ENCODE results near the gene TAS2R1.

Gene TAS2R1

DNA sequence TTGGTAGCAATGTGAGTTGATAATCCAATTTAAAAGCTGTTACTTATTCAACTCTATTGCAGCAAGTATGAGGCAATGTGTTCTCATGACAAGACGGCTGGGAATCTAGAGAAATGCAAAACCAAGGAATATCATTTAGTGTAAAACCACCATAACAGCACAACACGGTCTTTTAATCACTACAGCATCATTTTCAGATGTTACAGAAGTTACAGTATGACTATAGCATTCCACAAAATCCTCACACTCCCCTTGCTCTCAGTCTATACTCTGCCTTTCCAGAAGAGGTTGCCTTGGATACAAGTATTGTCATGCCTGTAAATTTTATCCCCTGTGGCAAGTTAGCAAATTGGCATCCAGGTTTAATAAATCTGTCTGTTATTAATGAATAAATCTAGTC, 28.6 kb upstream of the TAS2R1 start:
- TF ChIP-seq ZNF384 (IDR thresholded peaks at IDR 0.05) (no peak), ELF4 (IDR thresholded peaks at IDR 0.05) (no peak), TARDBP (IDR thresholded peaks at IDR 0.05) (no peak), BHLHE40 (IDR thresholded peaks at IDR 0.05; ENCODE audit: borderline replicate concordance) (no peak)
- ChIA-PET CTCF (no interaction called here), POLR2A (no interaction called here)
- DNase-seq (ENCODE audit: extremely low spot score): no peak

DNA sequence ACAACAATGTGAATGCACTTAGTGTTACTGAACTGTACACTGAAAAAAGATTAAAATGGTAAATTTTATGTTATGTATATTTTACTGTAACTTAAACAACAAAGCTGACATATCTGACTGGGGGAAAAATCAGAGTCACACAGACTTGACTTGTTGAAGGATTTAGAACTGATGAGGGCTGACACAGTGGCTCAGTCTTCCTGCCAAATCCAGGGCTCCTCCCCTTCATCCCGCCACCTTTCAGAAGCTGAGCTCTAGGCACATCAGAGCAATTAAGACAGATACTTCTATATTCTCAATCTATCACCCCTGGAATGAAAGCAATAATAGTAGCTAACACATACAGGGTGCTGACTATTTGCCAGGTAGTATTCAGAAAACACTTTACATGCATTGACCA, 27.7 kb upstream of the TAS2R1 start:
- no peak for DNase-seq (ENCODE audit: extremely low spot score)
- ChIA-PET CTCF (no interaction called here), POLR2A (no interaction called here)
- TF ChIP-seq ELF4 (IDR thresholded peaks at IDR 0.05): no peak
- no peak for TF ChIP-seq NFRKB (IDR thresholded peaks at IDR 0.05)
- TF ChIP-seq ZNF384 (IDR thresholded peaks at IDR 0.05): no peak
- no peak for TF ChIP-seq FOXK2 (IDR thresholded peaks at IDR 0.05)
- TF ChIP-seq SP1 (IDR thresholded peaks at IDR 0.05): no peak
- TF ChIP-seq HDGF (IDR thresholded peaks at IDR 0.05; ENCODE audit: borderline replicate concordance): no peak
- TF ChIP-seq PKNOX1 (IDR thresholded peaks at IDR 0.05): no peak
- no peak for TF ChIP-seq LEF1 (IDR thresholded peaks at IDR 0.05; ENCODE audit: borderline replicate concordance)
- no peak for TF ChIP-seq BHLHE40 (IDR thresholded peaks at IDR 0.05; ENCODE audit: borderline replicate concordance)
- TF ChIP-seq ARNT (IDR thresholded peaks at IDR 0.05): no peak
- no peak for TF ChIP-seq TARDBP (IDR thresholded peaks at IDR 0.05)
- TF ChIP-seq L3MBTL2 (conservative IDR thresholded peaks at IDR 0.05): no peak
- no peak for TF ChIP-seq CTBP1 (IDR thresholded peaks at IDR 0.05; ENCODE audit: borderline replicate concordance)

DNA sequence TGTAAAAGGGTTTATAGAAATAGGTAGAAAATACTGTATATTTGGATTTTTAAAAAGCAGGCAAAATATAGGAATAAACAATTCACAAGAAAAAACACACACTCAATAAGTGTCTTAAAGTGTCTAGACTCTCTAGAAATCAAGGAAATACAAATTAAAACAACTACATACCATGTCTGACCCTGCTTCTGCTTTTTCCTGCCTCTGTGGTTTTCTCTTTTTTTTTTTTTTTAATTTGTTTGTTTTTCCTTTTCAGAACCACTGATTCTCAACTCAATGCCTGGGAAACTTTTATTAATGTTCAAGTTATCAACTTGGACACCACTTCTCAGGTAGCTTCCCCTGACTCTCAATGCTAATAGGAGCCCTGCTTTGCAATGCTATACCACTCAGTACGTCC, 25.5 kb upstream of the TAS2R1 start:
- CTCF ChIA-PET: no interaction called here
- POLR2A ChIA-PET: no interaction called here
- TF ChIP-seq PKNOX1 (IDR thresholded peaks at IDR 0.05) (no peak), SUZ12 (IDR thresholded peaks at IDR 0.05) (no peak), ZNF384 (IDR thresholded peaks at IDR 0.05) (no peak), CTBP1 (IDR thresholded peaks at IDR 0.05; ENCODE audit: borderline replicate concordance) (no peak), ARNT (IDR thresholded peaks at IDR 0.05) (no peak), TARDBP (IDR thresholded peaks at IDR 0.05) (no peak), HDGF (IDR thresholded peaks at IDR 0.05; ENCODE audit: borderline replicate concordance) (no peak), FOXA1 (IDR thresholded peaks at IDR 0.05) (no peak), FOXK2 (IDR thresholded peaks at IDR 0.05) (no peak), SP1 (IDR thresholded peaks at IDR 0.05) (no peak), L3MBTL2 (conservative IDR thresholded peaks at IDR 0.05) (no peak), ELF4 (IDR thresholded peaks at IDR 0.05) (no peak), NFRKB (IDR thresholded peaks at IDR 0.05) (no peak), FOXM1 (IDR thresholded peaks at IDR 0.05; ENCODE audit: borderline replicate concordance) (no peak), LEF1 (IDR thresholded peaks at IDR 0.05; ENCODE audit: borderline replicate concordance) (no peak), BHLHE40 (IDR thresholded peaks at IDR 0.05; ENCODE audit: borderline replicate concordance) (no peak)
- no peak for DNase-seq (ENCODE audit: extremely low spot score)

GRCh38 chr5:9654886-9655285, 24.7 kb upstream of the TAS2R1 start:
- ChIA-PET CTCF (no interaction called here), POLR2A (no interaction called here)
- TF ChIP-seq SP1 (IDR thresholded peaks at IDR 0.05): no peak
- TF ChIP-seq L3MBTL2 (conservative IDR thresholded peaks at IDR 0.05): no peak
- TF ChIP-seq FOXA1 (IDR thresholded peaks at IDR 0.05): no peak
- no peak for TF ChIP-seq TARDBP (IDR thresholded peaks at IDR 0.05)
- no peak for TF ChIP-seq ELF4 (IDR thresholded peaks at IDR 0.05)
- DNase-seq (ENCODE audit: extremely low spot score): no peak

- no peak for DNase-seq (ENCODE audit: extremely low spot score)
- no peak for TF ChIP-seq FOXK2 (IDR thresholded peaks at IDR 0.05)
- ChIA-PET POLR2A (no interaction called here), CTCF (no interaction called here)
These were observed 23.7 kb upstream of the TAS2R1 start for GRCh38 chr5:9653811-9654210.

- ChIA-PET CTCF (no interaction called here), POLR2A (no interaction called here)
- TF ChIP-seq PKNOX1 (IDR thresholded peaks at IDR 0.05) (no peak), FOXM1 (IDR thresholded peaks at IDR 0.05; ENCODE audit: borderline replicate concordance) (no peak), CTBP1 (IDR thresholded peaks at IDR 0.05; ENCODE audit: borderline replicate concordance) (no peak), TARDBP (IDR thresholded peaks at IDR 0.05) (no peak), ELF4 (IDR thresholded peaks at IDR 0.05) (no peak), FOXA1 (IDR thresholded peaks at IDR 0.05) (no peak), ZNF384 (IDR thresholded peaks at IDR 0.05) (no peak), LEF1 (IDR thresholded peaks at IDR 0.05; ENCODE audit: borderline replicate concordance) (no peak), SUZ12 (IDR thresholded peaks at IDR 0.05) (no peak), FOXK2 (IDR thresholded peaks at IDR 0.05) (no peak), L3MBTL2 (conservative IDR thresholded peaks at IDR 0.05) (no peak), NFRKB (IDR thresholded peaks at IDR 0.05) (no peak), SP1 (IDR thresholded peaks at IDR 0.05) (no peak), HDGF (IDR thresholded peaks at IDR 0.05; ENCODE audit: borderline replicate concordance) (no peak)
- no peak for DNase-seq (ENCODE audit: extremely low spot score)
These were observed 22.9 kb upstream of the TAS2R1 start for GRCh38 chr5:9653061-9653460.

- no peak for TF ChIP-seq CTBP1 (IDR thresholded peaks at IDR 0.05; ENCODE audit: borderline replicate concordance)
- no peak for TF ChIP-seq ELF4 (IDR thresholded peaks at IDR 0.05)
- TF ChIP-seq FOXM1 (IDR thresholded peaks at IDR 0.05; ENCODE audit: borderline replicate concordance): no peak
- no peak for TF ChIP-seq PKNOX1 (IDR thresholded peaks at IDR 0.05)
- no peak for TF ChIP-seq ARNT (IDR thresholded peaks at IDR 0.05)
- TF ChIP-seq BHLHE40 (IDR thresholded peaks at IDR 0.05; ENCODE audit: borderline replicate concordance): no peak
- TF ChIP-seq FOXK2 (IDR thresholded peaks at IDR 0.05): no peak
- no peak for TF ChIP-seq L3MBTL2 (conservative IDR thresholded peaks at IDR 0.05)
- no peak for TF ChIP-seq ZNF384 (IDR thresholded peaks at IDR 0.05)
- TF ChIP-seq NFRKB (IDR thresholded peaks at IDR 0.05): no peak
- no peak for TF ChIP-seq TARDBP (IDR thresholded peaks at IDR 0.05)
- TF ChIP-seq FOXA1 (IDR thresholded peaks at IDR 0.05): no peak
- TF ChIP-seq SP1 (IDR thresholded peaks at IDR 0.05): no peak
- TF ChIP-seq LEF1 (IDR thresholded peaks at IDR 0.05; ENCODE audit: borderline replicate concordance): no peak
- ChIA-PET POLR2A (no interaction called here), CTCF (no interaction called here)
- no peak for DNase-seq (ENCODE audit: extremely low spot score)
These were observed 22.1 kb upstream of the TAS2R1 start for GRCh38 chr5:9652295-9652694.

All from HEK293T (cell line).